Stimulated activated naive CD8-positive, alpha-beta T cell treated with anti-CD3 and anti-CD28 coated beads, Interleukin-15, Interleukin-2, amounts not matched to agents 100 ng/mL and 50 ng/mL, for 24 hours (primary cell): Measurements from ENCODE around the gene RDX.

Experiments used
- H3K27ac Mint-ChIP-seq: one replicate; pipeline ENCODE4 v1.8.0; 2021; ENCODE audit warnings: mild to moderate bottlenecking, mixed read lengths
- H3K27me3 Mint-ChIP-seq: one replicate; pipeline ENCODE4 v1.8.0; 2021; ENCODE audit warnings: mixed read lengths
- H3K36me3 Mint-ChIP-seq: one replicate; pipeline ENCODE4 v1.8.0; 2021; ENCODE audit warnings: low read depth, mixed read lengths
- H3K4me1 Mint-ChIP-seq: one replicate; pipeline ENCODE4 v1.8.0; 2021; ENCODE audit warnings: low read depth, mixed read lengths
- H3K4me3 Mint-ChIP-seq: one replicate; pipeline ENCODE4 v1.8.0; 2021; ENCODE audit warnings: mild to moderate bottlenecking, mixed read lengths
- H3K9me3 Mint-ChIP-seq: one replicate; pipeline ENCODE4 v1.8.0; 2021; ENCODE audit warnings: mixed read lengths

RDX gene

GRCh38 chr11:110296226-110297075, at the start of gene RDX:
Gene RDX (minus strand): TSS chr11:110296614. CDS start chr11:110279692, 16,922 bp downstream.
- Mint-ChIP-seq H3K36me3 (peaks cover 5% of the 10 kb centered on the region), H3K27ac (peak within 1 kb of the TSS; percentile 92), H3K9me3 (peaks cover 6% of the 10 kb centered on the region), H3K27me3 (no peaks in the 10 kb centered on the region), H3K4me3 (peak within 1 kb of the TSS; percentile 94), H3K4me1 (peaks cover 47% of the 10 kb centered on the region)

DNA sequence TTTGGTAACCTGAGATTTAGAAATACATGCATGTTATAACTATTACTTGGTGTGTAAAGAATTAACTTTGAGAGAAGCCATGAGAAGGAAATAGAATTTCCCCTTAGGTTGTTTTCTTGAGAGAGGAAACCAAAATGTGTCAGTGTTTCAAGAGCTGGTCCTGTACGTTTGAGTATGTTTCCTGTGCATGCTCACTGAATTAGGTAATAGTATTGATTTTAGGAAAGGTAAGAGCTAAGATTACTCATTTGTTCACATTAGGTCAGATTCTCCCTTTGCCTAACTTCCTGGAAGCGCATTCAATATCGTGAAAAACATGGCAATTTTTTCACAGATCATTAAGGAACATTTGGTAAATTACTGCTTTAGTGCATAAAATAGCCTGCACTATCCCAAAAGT, 49.3 kb upstream of the RDX start:
- H3K4me3 Mint-ChIP-seq, result peak overlapping the region; percentile 54
- peaks cover 8% of the 10 kb centered on the region for H3K36me3 Mint-ChIP-seq
- peaks cover 70% of the 10 kb centered on the region for H3K4me1 Mint-ChIP-seq
- H3K27me3 Mint-ChIP-seq, result no peaks in the 10 kb centered on the region
- peak overlapping the region; percentile 99 for H3K27ac Mint-ChIP-seq
- peaks cover 13% of the 10 kb centered on the region for H3K9me3 Mint-ChIP-seq

GRCh38 chr11:110340436-110340835, 44.0 kb upstream of the RDX start:
- no peak overlapping the region for H3K4me3 Mint-ChIP-seq
- no peaks in the 10 kb centered on the region for H3K27me3 Mint-ChIP-seq
- no peak overlapping the region for H3K27ac Mint-ChIP-seq
- peaks cover 8% of the 10 kb centered on the region for H3K36me3 Mint-ChIP-seq
- H3K9me3 Mint-ChIP-seq, result peaks cover 13% of the 10 kb centered on the region
- peaks cover 47% of the 10 kb centered on the region for H3K4me1 Mint-ChIP-seq

- Mint-ChIP-seq H3K27me3 (no peaks in the 10 kb centered on the region), H3K36me3 (peaks cover 5% of the 10 kb centered on the region), H3K4me1 (peaks cover 39% of the 10 kb centered on the region), H3K4me3 (no peak overlapping the region), H3K27ac (peak overlapping the region; percentile 0), H3K9me3 (peaks cover 13% of the 10 kb centered on the region)
Observed at GRCh38 chr11:110339456-110340250, 43.2 kb upstream of the RDX start.

DNA sequence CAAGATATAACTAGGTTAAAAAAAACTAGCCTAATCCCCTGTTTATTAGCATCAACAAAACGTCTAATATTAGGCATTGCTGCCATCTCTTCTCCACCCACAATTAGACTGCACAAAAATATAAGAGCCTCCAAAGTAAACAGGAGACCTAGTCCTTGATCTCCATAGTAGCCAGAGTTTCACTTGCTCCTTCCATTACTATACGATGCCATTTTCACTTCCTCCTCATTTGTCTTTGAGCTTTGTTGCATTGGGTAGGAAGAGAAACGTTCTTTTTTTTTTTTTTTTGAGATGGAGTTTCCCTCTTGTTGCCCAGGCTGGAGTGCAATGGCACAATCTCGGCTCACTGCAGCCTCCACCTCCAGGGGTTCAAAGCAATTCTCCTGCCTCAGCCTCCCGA, 42.3 kb upstream of the RDX start:
- Mint-ChIP-seq H3K27ac (no peak overlapping the region), H3K4me1 (peaks cover 32% of the 10 kb centered on the region), H3K4me3 (no peak overlapping the region), H3K27me3 (no peaks in the 10 kb centered on the region), H3K36me3 (no peaks in the 10 kb centered on the region), H3K9me3 (peaks cover 8% of the 10 kb centered on the region)

- Mint-ChIP-seq H3K27ac (peak overlapping the region; percentile 30), H3K36me3 (no peaks in the 10 kb centered on the region), H3K9me3 (no peaks in the 10 kb centered on the region), H3K27me3 (no peaks in the 10 kb centered on the region), H3K4me3 (no peak overlapping the region), H3K4me1 (peaks cover 29% of the 10 kb centered on the region)
Observed at GRCh38 chr11:110337570-110338193, 41.3 kb upstream of the RDX start.

GRCh38 chr11:110336054-110336453, 39.6 kb upstream of the RDX start:
- no peaks in the 10 kb centered on the region for H3K9me3 Mint-ChIP-seq
- H3K27ac Mint-ChIP-seq, result no peak overlapping the region
- H3K4me1 Mint-ChIP-seq, result peaks cover 29% of the 10 kb centered on the region
- H3K36me3 Mint-ChIP-seq, result no peaks in the 10 kb centered on the region
- H3K27me3 Mint-ChIP-seq, result no peaks in the 10 kb centered on the region
- H3K4me3 Mint-ChIP-seq, result no peak overlapping the region

DNA sequence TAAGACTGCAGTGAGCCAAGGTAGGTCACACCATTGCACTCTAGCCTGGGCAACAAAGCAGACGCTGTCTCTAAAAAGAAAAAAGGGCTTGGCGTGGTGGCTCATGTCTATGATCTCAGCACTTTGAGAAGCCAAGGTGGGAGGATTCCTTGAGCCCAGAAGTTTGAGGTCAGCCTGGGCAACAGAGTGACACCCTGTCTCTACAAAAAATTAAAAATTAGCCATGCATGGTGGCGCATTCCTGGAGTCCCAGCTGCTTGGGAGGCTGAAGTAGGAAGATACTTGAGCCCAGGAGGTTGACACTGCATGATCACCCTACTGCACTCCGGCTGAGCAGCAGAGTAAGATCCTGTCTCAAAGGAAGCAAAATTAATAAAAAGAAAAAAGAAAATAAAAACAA, 38.9 kb upstream of the RDX start:
- Mint-ChIP-seq H3K27ac (no peak overlapping the region), H3K4me3 (no peak overlapping the region), H3K36me3 (no peaks in the 10 kb centered on the region), H3K4me1 (peaks cover 29% of the 10 kb centered on the region), H3K9me3 (peaks cover 3% of the 10 kb centered on the region), H3K27me3 (no peaks in the 10 kb centered on the region)

DNA sequence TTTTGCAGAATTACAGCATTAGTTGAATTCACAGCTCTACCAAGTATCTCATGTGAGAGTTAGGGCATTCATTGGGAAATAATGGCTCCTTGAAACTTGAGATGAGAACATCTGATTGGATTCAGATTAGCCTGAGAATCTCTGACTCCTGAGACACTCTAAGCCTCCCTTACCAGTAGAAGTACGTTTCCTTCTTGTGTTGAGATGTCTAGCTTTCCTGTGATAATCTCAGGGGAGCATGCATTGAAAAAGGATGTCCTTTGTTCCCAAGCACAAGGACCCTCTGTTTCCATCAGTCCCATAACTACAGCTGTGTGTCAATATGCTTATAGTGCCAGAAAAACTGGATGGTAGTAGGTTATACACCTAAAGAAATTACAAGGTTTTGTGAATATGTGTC, 35.2 kb upstream of the RDX start:
- H3K27ac Mint-ChIP-seq, result no peak overlapping the region
- H3K9me3 Mint-ChIP-seq, result peaks cover 5% of the 10 kb centered on the region
- H3K4me3 Mint-ChIP-seq, result no peak overlapping the region
- peaks cover 22% of the 10 kb centered on the region for H3K4me1 Mint-ChIP-seq
- H3K36me3 Mint-ChIP-seq, result no peaks in the 10 kb centered on the region
- no peaks in the 10 kb centered on the region for H3K27me3 Mint-ChIP-seq

- H3K36me3 Mint-ChIP-seq, result no peaks in the 10 kb centered on the region
- peaks cover 5% of the 10 kb centered on the region for H3K9me3 Mint-ChIP-seq
- no peak overlapping the region for H3K27ac Mint-ChIP-seq
- H3K4me1 Mint-ChIP-seq, result peaks cover 22% of the 10 kb centered on the region
- no peaks in the 10 kb centered on the region for H3K27me3 Mint-ChIP-seq
- peak overlapping the region; percentile 86 for H3K4me3 Mint-ChIP-seq
Observed at GRCh38 chr11:110329445-110329844, 33.0 kb upstream of the RDX start.

DNA sequence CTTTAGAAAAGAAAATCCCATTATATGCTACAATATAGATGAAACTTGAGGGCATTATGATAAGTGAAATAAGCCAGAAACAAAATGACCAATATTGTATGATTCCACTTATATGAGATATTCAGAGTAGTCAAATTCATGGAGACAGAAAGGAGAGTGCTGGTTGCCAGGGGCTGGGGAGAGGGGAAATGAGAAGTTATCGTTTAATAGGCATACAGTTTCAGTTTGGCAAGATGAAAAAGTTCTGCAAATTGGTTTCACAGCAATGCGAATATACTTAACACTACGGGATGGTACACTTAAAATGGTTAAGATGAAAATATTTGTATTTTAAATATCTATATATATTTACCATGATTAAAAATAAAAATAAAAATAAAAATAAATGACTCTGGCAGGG, 31.1 kb upstream of the RDX start:
- peaks cover 5% of the 10 kb centered on the region for H3K9me3 Mint-ChIP-seq
- H3K27ac Mint-ChIP-seq, result peak overlapping the region; percentile 90
- H3K27me3 Mint-ChIP-seq, result no peaks in the 10 kb centered on the region
- peaks cover 22% of the 10 kb centered on the region for H3K4me1 Mint-ChIP-seq
- no peaks in the 10 kb centered on the region for H3K36me3 Mint-ChIP-seq
- H3K4me3 Mint-ChIP-seq, result peak overlapping the region; percentile 86

DNA sequence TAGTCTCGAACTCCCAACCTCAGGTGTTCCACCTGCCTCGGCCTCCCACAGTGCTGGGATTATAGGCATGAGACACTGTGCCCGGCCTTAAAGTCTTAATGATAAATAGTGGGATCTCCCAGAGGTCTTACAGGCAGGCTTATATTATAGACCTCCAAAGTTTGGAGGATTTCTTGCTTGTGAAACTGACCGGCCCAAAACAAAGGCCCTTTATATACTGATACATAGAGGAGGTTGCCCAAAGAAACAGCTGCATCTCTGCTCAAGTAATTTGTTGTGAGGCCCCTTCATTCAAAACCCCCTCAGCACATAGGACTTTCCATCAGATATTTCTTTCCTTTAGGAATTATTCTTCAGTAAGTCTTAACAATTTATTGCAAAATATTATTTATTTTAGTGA, 27.4 kb upstream of the RDX start:
- Mint-ChIP-seq H3K36me3 (no peaks in the 10 kb centered on the region), H3K27ac (no peak overlapping the region), H3K4me3 (no peak overlapping the region), H3K9me3 (no peaks in the 10 kb centered on the region), H3K27me3 (no peaks in the 10 kb centered on the region), H3K4me1 (peaks cover 18% of the 10 kb centered on the region)

GRCh38 chr11:110319501-110319900, 23.1 kb upstream of the RDX start:
- H3K27me3 Mint-ChIP-seq, result peaks cover 14% of the 10 kb centered on the region
- H3K4me3 Mint-ChIP-seq, result no peak overlapping the region
- no peaks in the 10 kb centered on the region for H3K4me1 Mint-ChIP-seq
- no peaks in the 10 kb centered on the region for H3K36me3 Mint-ChIP-seq
- no peaks in the 10 kb centered on the region for H3K9me3 Mint-ChIP-seq
- H3K27ac Mint-ChIP-seq, result no peak overlapping the region

- Mint-ChIP-seq H3K4me3 (no peak overlapping the region), H3K4me1 (no peaks in the 10 kb centered on the region), H3K27me3 (peaks cover 14% of the 10 kb centered on the region), H3K36me3 (no peaks in the 10 kb centered on the region), H3K9me3 (no peaks in the 10 kb centered on the region), H3K27ac (no peak overlapping the region)
Observed at GRCh38 chr11:110318638-110319404, 22.4 kb upstream of the RDX start.
